Measurements from ENCODE around the gene MRPL55.

- no peak for TF ChIP-seq CTCF (IDR thresholded peaks at IDR 0.05)
- no peak for TF ChIP-seq POLR2A (IDR thresholded peaks at IDR 0.05)
Observed at GRCh38 chr1:228084325-228084724, 24.8 kb downstream of the MRPL55 start.

Data from thyroid gland (tissue), 4 donors.